Glutamatergic neuron (in vitro differentiated cells): ENCODE measurements around the gene CLDN19. TPM values are rescaled to one million over a fixed set of nuclear protein-coding genes. Genes with fewer than 3 reads are reported as not detected.
"Not testable (repeated sequence)": the region's sequence is repeated elsewhere in the genome, so short reads cannot be mapped to it uniquely, and the experiment has no call there.

Experiments used
- DNase-seq: peaks from one replicate; pipeline ENCODE4 v3.0.0; 2022
- H3K27ac Mint-ChIP-seq: one replicate; pipeline ENCODE4 v1.8.0; 2020; ENCODE audit warnings: mild to moderate bottlenecking, mixed read lengths, inconsistent platforms; ENCODE audit not compliant: unreplicated experiment
- H3K27me3 Mint-ChIP-seq: one replicate; pipeline ENCODE4 v1.8.0; 2020; ENCODE audit warnings: mild to moderate bottlenecking, moderate library complexity, mixed read lengths, inconsistent platforms; ENCODE audit not compliant: unreplicated experiment
- H3K36me3 Mint-ChIP-seq: one replicate; pipeline ENCODE4 v1.8.0; 2020; ENCODE audit warnings: mild to moderate bottlenecking, mixed read lengths, inconsistent platforms; ENCODE audit not compliant: unreplicated experiment
- H3K4me1 Mint-ChIP-seq: one replicate; pipeline ENCODE4 v1.8.0; 2020; ENCODE audit warnings: mild to moderate bottlenecking, low read depth, mixed read lengths, inconsistent platforms; ENCODE audit not compliant: unreplicated experiment
- H3K4me3 Mint-ChIP-seq: one replicate; pipeline ENCODE4 v1.8.0; 2020; ENCODE audit warnings: mild to moderate bottlenecking, mixed read lengths, inconsistent platforms; ENCODE audit not compliant: unreplicated experiment
- H3K9me3 Mint-ChIP-seq: one replicate; pipeline ENCODE4 v1.8.0; 2020; ENCODE audit warnings: mild to moderate bottlenecking, moderate library complexity, mixed read lengths, inconsistent platforms; ENCODE audit not compliant: unreplicated experiment
- CTCF ChIP-seq: fragments of 200-600 bp; sonication (generic); IDR thresholded peaks from one replicate; pipeline ENCODE4 v1.5.0; 2021; ENCODE audit not compliant: partially characterized antibody, unreplicated experiment
- total RNA-seq: library from RNA; stranded (reverse); fragmentation: NEBNext Ultra II Directional; extraction: Animal tissue kit (Norgen Biotek cat#: 25700); gene quantifications from one replicate; pipeline ENCODE4 v1.2.1, GENCODE V29; 2021; ENCODE audit not compliant: unreplicated experiment

The CLDN19 gene
- total RNA-seq, 1 donor from 2014 or later: not detected

DNA sequence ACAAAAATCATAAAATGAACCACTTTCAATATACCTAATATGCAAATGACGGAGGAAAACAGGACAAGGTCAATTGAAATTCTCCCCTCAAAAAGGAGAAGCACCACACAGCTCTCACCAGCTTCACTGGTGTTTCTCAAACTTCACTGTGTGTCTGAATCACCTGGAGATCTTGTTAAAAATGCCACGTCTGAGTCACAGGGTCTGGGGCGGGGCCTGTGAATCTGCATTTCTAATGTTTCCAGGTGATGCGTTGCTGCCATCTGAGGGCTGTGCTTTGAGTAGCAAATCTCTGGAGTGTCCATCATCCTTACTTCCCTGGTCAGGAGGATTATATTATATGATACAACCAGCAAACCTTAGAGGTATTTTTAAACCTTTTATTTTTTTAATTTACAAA is 9.0 kb downstream of the CLDN19 start:
- Mint-ChIP-seq H3K4me1 (no peaks in the 10 kb centered on the region), H3K4me3 (no peak overlapping the region), H3K9me3 (no peaks in the 10 kb centered on the region), H3K27ac (no peak overlapping the region), H3K36me3 (no peaks in the 10 kb centered on the region), H3K27me3 (peaks cover 2% of the 10 kb centered on the region)
- TF ChIP-seq CTCF: no peak
- DNase-seq: no peak

- Mint-ChIP-seq H3K27me3 (peaks cover 2% of the 10 kb centered on the region), H3K9me3 (no peaks in the 10 kb centered on the region), H3K4me3 (no peak overlapping the region), H3K27ac (no peak overlapping the region), H3K36me3 (no peaks in the 10 kb centered on the region), H3K4me1 (no peaks in the 10 kb centered on the region)
- no peak for TF ChIP-seq CTCF
- DNase-seq: no peak
Observed at GRCh38 chr1:42730002-42730401, 10.0 kb downstream of the CLDN19 start.

DNA sequence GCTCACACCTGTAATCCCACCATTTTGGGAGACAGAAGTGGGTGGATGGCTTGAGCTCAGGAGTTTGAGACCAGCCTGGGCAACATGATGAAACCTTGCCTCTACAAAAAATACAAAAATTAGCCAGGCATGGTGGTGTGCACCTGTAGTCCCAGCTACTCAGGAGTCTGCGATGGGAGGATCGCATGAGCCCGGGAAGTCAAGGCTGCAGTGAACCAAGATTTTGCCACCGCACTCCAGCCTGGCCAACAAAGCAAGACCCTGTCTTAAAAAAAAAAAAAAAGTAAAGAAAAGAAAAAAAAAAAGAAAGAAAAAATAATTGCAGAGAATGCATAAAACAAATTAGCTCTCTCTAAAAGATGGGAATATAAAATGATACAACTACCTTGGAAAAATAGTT is 14.2 kb downstream of the CLDN19 start:
- not testable (repeated sequence) for H3K4me1 Mint-ChIP-seq, H3K9me3 Mint-ChIP-seq, H3K4me3 Mint-ChIP-seq, DNase-seq, H3K27ac Mint-ChIP-seq, H3K36me3 Mint-ChIP-seq, H3K27me3 Mint-ChIP-seq

- H3K4me3 Mint-ChIP-seq: no peak overlapping the region
- peaks cover 2% of the 10 kb centered on the region for H3K27me3 Mint-ChIP-seq
- no peak overlapping the region for H3K27ac Mint-ChIP-seq
- H3K4me1 Mint-ChIP-seq: no peaks in the 10 kb centered on the region
- H3K36me3 Mint-ChIP-seq: no peaks in the 10 kb centered on the region
- no peak for TF ChIP-seq CTCF
- no peak for DNase-seq
- H3K9me3 Mint-ChIP-seq: peaks cover 2% of the 10 kb centered on the region
Observed at GRCh38 chr1:42723511-42723910, 16.5 kb downstream of the CLDN19 start.

DNA sequence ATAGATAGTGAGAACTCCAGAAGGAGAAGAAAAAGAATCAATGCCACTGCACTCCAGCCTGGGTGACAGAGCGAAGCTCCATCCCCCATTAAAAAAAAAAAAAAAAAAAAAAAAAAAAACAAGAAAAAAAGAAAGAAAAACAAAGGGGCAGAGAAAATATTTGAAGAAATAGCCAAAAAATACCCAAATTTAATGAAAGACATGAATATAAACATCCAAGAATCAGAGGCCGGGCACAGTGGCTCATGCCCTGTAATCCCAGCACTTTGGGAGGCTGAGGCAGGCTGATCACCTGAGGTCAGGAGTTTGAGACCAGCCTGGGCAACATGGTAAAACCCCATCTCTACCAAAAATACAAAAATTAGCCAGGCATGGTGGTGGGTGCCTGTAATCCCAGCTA is 17.6 kb downstream of the CLDN19 start:
- not testable (repeated sequence) for H3K9me3 Mint-ChIP-seq, H3K27me3 Mint-ChIP-seq, H3K4me3 Mint-ChIP-seq, DNase-seq, H3K4me1 Mint-ChIP-seq, H3K27ac Mint-ChIP-seq, H3K36me3 Mint-ChIP-seq

GRCh38 chr1:42721926-42722325 is 18.1 kb downstream of the CLDN19 start:
- Mint-ChIP-seq H3K4me3 (no peak overlapping the region), H3K9me3 (peaks cover 6% of the 10 kb centered on the region), H3K27ac (no peak overlapping the region), H3K4me1 (no peaks in the 10 kb centered on the region), H3K36me3 (no peaks in the 10 kb centered on the region), H3K27me3 (peaks cover 2% of the 10 kb centered on the region)
- no peak for TF ChIP-seq CTCF
- no peak for DNase-seq
